Stimulated activated CD8-positive, alpha-beta memory T cell treated with anti-CD3 and anti-CD28 coated beads, Interleukin-12 subunit alpha, Interleukin-12 subunit beta, amount 100 ng/mL, for 24 hours (primary cell): ENCODE results near the gene YBX1.
"Not testable (repeated sequence)": the region's sequence is repeated elsewhere in the genome, so short reads cannot be mapped to it uniquely, and the experiment has no call there.

Experiments used
- DNase-seq: peaks from one replicate; pipeline ENCODE4 v3.0.0-alpha.2; 2020; ENCODE audit errors: extremely low read depth

Gene YBX1

GRCh38 chr1:42681741-42682483 lies at the start of gene YBX1:
YBX1 (plus strand) TSS chr1:42682418; CDS start chr1:42682566, 148 bp downstream.
- DNase-seq = peak; percentile 81

GRCh38 chr1:42639116-42639515 lies 43.1 kb upstream of the YBX1 start:
- no peak for DNase-seq

- no peak for DNase-seq
Measured at GRCh38 chr1:42646056-42646455, 36.2 kb upstream of the YBX1 start.

DNA sequence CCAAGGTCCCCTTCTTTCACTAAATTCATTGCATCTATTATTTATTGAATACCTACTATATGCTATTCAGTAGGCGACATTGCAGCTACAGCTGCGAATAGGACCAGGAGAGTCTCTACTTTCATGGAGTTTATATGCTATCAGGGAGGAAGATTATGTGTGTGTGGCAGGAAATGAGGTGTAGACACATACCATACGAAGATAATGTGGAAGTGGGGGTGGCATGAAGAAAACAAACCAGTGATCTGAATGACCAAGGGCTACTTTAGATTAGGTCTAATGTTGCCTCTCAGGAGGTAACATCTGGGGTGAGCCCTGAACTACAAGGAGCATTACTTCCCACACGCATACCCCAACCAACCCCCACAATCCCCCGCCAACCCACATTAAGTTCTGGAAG lies 25.0 kb upstream of the YBX1 start:
- DNase-seq = no peak

- DNase-seq = peak; percentile 94
Measured at GRCh38 chr1:42657981-42658876, 24.0 kb upstream of the YBX1 start, which contains the start of gene PPIH. PPIH (plus strand) TSS chr1:42658423; CDS start chr1:42658447, 24 bp downstream.

DNA sequence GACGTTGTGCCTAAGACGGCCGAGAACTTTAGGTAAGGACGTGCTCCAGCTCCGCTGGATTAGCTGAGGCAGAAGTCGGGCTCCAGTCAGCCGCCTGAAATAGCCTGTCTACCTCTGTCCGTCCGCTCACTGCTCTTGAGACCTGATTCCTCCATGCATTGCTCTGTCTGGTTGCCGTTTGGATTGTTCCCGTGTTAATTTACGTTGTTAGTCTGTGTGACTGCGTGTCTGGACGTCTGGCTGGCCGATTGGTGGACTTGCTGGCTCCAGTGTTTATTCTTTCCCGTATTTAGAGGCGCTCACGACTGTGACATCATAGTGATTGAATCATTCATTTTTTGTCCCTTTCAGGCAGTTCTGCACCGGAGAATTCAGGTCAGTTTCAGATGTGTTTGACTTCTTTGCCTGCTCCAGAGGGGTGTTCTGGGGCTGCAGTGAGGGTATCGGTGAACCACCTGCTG lies 23.3 kb upstream of the YBX1 start:
- no peak for DNase-seq

DNA sequence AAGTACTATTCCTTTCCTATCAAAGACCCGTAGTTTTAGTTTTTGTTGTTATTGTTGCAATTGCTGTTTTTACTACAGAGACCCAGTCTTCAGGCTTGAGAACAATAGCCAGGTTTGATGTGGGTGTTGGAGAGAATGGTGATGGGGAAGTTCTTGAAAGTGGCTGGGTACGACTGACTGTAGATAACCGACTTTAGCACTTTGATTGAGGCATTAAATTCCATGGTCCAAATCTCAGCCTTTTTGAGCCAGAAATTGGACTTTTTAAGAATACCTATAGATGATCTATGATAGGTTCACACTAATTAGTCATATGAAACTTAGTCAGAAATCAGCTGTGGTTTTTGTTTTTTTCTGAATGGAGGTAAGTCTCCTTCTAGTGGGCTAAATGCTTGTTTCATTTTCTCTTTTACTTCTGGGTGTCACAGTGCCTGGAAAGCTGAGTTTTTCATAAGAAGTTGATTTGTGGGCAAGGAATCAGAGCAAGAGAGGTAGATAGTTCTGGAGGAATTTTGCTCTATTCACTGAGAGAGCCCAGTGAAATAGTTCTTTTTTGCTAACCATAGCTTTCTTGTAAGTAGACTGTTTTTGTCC lies 21.2 kb upstream of the YBX1 start:
- no peak for DNase-seq

DNA sequence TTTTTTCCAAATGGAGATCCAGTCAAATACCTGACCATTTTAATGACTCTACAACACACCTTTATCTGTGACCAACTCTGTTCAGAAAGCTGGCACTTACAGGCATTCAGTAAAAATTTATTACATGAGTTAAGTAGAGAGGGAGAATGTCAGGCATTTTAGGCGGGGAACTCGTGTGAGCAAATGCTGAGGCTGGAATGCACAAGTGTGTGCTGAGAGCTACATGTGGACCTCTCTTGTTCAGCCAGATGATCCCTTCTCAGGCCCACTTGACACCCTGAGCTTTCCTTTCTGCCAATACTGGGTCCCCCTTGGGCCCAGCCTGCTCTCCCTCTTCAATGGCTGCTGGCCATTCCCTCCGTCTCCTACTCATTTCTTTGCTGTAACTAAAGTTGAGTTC lies 12.3 kb upstream of the YBX1 start:
- DNase-seq = no peak

DNA sequence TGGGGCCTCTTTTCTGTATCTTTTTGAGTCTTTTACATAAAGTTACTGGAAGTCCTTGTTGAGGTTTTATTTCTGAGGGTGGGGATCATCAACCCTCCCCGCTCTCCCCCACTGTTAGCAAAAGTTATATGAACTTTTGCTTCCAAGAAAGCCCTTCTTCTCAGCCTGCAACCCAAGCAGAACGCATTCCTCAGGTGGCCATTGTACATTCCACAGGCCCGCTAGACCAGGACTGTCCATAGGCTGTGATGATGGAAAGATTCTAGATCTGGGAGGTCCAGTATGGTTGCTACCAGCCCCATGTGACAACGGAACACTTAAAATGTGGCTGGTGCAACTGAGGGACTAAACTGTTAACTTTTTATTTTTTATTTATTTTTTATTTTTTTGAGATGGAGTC lies 11.8 kb upstream of the YBX1 start:
- no peak for DNase-seq

DNA sequence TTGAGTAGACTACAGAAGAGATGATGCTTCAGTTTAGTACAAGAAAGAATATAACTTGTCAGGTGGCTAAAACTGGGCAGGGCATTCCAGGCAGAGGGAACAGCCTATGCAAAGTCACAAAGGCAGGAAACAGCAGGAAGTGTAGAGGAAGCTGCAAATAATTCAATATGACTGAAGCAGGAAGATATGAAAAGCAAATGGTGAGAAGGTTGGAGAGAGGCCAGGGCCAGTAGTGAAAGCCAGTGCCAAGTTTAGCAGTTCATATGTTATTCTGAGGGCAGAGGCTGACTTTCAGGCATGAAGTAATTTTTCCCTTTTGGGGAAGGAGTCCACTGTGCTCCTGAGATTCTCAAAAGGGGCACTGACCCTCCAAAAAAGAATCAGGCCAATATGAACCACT lies 8.0 kb upstream of the YBX1 start:
- no peak for DNase-seq

DNA sequence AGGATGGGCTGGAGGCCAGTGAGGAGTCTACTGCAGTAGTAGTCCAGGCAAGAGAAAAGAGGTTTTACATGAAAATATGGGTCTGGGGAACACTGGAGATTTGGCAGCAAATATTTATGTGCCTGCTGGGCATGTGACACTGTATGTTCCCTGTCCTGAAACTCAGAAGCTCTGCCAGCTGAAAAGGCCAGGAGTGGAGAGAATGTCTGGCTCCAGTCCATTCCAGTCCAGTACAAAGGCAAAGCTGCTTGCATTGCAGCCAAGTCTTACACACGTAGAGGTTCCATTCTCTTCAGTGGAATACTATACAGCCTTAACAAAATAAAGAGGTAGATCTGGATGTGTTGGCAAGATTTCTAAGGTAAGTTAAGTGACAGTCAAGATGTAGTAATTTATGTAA lies 7.5 kb upstream of the YBX1 start:
- DNase-seq = no peak

- no peak for DNase-seq
Measured at GRCh38 chr1:42675467-42675866, 6.8 kb upstream of the YBX1 start.

DNA sequence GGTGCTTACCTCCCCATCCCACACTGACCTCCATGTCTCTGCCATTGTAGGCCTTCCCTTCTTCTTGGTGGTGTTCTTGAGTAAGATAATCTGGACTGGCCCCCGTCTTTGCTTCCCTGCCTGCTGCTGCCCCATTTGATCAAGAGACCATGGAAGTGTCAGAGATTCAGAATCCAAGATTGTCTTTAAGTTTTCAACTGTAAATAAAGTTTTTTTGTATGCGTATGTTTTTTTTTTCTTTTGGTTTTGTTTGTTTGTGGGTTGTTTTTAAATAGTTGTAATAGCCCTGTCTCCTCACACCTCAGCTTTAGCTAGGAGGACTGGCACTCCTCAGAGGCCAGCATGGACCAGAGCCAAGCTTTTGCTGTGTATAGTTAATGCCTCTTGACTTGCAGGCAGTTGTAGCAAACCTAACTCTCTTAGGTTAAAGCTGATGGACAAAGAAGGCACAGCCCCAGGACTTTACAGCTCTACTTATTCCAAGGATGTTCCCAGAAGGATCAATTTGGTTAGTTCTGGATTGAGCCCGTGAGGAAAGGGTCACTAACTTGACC lies 5.6 kb upstream of the YBX1 start:
- DNase-seq = no peak

DNA sequence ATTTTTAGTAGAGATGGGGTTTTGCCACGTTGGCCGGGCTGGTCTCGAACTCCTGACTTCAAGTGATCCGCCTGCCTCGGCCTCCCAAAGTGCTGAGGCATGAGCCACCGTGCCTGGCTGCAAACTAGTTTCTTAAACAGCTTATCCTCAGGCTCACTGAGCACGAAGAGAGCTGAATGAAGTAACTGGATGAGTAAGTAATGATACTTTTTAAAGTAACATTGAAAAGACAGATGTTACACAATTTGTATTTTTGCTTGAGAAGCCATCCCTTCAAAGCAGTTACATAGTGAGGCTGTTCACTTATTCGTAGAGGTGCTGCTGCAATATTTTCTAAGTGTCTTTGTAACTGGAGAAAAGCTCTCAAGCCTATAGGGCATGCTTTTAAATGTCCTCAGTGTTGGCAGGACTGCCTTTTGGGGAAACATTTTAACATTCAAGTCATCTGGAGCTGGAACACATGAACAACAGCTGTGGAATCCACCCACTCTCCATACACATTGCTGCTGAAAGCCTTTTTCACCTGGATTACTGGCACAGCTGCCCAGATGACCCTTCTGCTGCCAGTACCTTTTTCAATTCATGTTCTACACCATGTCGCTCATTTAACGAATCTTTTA lies 2.7 kb upstream of the YBX1 start:
- DNase-seq = no peak

GRCh38 chr1:42680055-42680454 lies 2.2 kb upstream of the YBX1 start:
- no peak for DNase-seq

DNA sequence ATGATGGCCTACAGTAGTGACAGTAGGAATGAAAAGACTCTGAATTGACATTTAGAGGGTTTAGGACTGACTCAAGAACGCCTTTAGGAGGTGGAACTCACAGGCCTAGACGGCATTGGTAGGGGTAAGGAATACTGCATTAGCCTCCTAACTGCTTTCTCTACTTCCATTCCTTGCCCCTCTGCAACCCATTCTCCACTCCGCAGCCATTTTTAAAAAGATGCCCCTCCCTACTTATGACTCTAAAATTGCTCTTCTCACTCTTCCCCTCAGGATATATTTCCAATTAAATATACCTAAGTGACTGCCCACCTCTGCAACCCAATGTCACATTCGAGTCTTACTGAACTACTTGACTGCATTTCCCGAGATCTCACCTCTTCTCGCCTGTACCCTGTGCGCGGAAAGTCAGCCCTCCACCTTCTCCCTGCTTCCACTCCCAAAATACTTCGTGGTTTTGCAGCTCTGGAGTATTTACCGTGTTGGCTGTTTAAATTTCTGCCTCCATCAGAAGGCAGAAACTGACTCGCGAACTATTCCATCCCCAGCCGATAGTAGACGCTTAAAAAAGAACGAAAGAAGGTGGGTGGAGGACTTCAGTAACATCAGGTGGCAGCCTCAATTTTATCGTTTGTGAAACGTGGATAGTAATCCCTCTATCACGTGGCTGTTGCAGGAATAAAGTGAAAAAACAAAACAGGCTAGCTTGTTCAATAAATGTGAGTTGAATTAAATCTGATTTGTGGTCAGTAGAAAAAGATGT lies 1.1 kb upstream of the YBX1 start:
- DNase-seq = no peak

- not testable (repeated sequence) for DNase-seq
Measured at GRCh38 chr1:42682484-42682738, 193 bp downstream of the YBX1 start.

GRCh38 chr1:42682739-42683531 lies 717 bp downstream of the YBX1 start:
- peak; percentile 23 for DNase-seq

DNA sequence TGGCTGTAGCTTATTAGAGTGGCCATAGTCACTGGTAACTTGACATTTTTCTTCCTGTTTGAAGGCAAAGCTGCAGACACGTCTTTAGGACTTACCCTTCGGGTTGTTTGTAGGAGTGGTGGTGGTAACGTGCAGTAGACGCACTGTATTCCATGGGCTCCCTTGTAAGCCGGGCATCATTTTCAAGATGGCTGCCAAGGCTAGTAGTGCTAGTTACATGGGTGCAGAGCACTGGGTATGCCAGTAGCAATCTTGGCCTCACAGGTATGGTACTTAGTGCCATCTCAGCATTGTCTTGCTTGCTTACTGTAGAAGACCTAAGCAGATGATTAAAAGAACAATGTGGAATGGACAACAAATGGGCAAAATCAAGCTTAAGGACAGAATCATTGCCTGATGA lies 1.9 kb downstream of the YBX1 start:
- DNase-seq = no peak

DNA sequence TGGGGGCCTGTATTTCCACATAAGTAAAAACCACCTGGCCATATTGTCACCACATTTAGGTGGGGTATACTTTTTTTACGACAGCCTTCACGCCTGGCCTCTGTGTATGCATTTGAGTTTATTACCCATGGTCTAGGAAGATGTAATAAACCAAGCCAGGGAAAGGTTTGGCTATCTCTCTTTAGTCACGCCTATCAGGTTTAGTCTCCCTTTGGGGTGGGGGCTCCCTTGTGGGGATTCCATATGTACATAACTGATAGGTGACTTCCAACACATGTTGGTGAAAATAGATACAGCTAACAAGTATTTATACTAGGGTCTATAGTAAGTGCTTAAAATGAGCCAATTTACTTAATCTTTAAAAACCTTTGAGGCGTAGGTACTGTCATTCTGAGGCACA lies 4.2 kb downstream of the YBX1 start:
- no peak for DNase-seq
